Stomach (tissue), 4 donors: ENCODE results near the gene MARCHF3.

Experiments used
- CTCF ChIP-seq, 7 experiments: fragments of 450-650 bp in 4 of 7; fragments of 200-600 bp in 3 of 7; sonication (generic) in 3 of 7; IDR thresholded peaks; one replicate each; pipeline ENCODE4 v1.5.1; 2016 to 2019; ENCODE audit warnings: antibody characterized with exemption in 7 of 7, control low read depth in 2 of 7, mild to moderate bottlenecking in 1 of 7
- EP300 ChIP-seq: sonication (generic); formaldehyde crosslinking; IDR thresholded peaks from one replicate; pipeline ENCODE4 v1.6.1; 2017; ENCODE audit warnings: antibody characterized with exemption
- POLR2A ChIP-seq, 4 donors: fragments of 450-650 bp; IDR thresholded peaks; one replicate each; pipeline ENCODE4 v1.6.1; 2016; ENCODE audit warnings: antibody characterized with exemption in 4 of 4, control low read depth in 2 of 4, mild to moderate bottlenecking in 1 of 4, moderate library complexity in 1 of 4
- POLR2AphosphoS5 ChIP-seq, 3 donors: sonication (generic); formaldehyde crosslinking; IDR thresholded peaks; one replicate each; pipeline ENCODE4 v1.6.1; 2016; ENCODE audit warnings: antibody characterized with exemption in 3 of 3

GRCh38 chr5:126896170-126896702 is 134.1 kb downstream of the MARCHF3 start:
- TF ChIP-seq CTCF (IDR thresholded peaks at IDR 0.05): no peak
- TF ChIP-seq POLR2AphosphoS5 (IDR thresholded peaks at IDR 0.05): no peak
- TF ChIP-seq POLR2A (IDR thresholded peaks at IDR 0.05): no peak
- no peak for TF ChIP-seq EP300
